Activated naive CD4-positive, alpha-beta T cell (primary cell): ENCODE data around the gene NFE2L3.
A peak's percentile ranks its signal among the peaks of the same experiment; 100 is the strongest.
"Not testable (repeated sequence)": the region's sequence is repeated elsewhere in the genome, so short reads cannot be mapped to it uniquely, and the experiment has no call there.

ENCODE experiments used
- DNase-seq, 4 experiments: peaks; one replicate each; lab custom pipeline; 2025; lab: John Stamatoyannopoulos, UW

NFE2L3 gene, protein sequence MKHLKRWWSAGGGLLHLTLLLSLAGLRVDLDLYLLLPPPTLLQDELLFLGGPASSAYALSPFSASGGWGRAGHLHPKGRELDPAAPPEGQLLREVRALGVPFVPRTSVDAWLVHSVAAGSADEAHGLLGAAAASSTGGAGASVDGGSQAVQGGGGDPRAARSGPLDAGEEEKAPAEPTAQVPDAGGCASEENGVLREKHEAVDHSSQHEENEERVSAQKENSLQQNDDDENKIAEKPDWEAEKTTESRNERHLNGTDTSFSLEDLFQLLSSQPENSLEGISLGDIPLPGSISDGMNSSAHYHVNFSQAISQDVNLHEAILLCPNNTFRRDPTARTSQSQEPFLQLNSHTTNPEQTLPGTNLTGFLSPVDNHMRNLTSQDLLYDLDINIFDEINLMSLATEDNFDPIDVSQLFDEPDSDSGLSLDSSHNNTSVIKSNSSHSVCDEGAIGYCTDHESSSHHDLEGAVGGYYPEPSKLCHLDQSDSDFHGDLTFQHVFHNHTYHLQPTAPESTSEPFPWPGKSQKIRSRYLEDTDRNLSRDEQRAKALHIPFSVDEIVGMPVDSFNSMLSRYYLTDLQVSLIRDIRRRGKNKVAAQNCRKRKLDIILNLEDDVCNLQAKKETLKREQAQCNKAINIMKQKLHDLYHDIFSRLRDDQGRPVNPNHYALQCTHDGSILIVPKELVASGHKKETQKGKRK

DNA sequence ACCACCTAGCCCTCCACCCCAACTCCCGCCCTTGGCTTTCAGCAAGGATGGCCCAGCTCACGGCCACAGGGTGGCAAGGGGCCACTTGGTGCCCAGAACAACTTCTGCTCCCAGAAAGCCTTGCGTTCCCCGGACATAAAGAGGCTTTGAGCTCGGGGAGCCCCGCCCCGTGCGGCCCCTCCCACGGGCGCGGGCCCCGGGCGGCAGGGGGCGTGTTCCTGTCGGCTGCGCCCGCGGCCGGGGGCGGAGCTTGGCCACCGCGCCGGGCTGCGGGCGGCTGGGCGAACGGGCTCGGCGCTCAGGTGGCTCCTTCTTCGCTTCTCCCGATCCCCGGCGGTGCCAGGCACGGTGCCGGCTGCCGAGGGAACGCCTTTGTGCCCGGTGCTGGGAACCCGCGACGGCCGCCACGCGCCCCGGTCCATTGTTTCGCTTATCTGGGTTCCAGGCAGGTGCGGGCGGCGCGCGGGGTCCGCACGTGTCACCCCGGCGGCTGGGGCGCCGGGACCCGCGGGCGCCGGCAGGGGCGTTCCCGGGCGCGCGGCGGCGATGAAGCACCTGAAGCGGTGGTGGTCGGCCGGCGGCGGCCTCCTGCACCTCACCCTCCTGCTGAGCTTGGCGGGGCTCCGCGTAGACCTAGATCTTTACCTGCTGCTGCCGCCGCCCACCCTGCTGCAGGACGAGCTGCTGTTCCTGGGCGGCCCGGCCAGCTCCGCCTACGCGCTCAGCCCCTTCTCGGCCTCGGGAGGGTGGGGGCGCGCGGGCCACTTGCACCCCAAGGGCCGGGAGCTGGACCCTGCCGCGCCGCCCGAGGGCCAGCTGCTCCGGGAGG is at the start of gene NFE2L3:
TSS of gene NFE2L3 (plus strand) at position 246 of the 829 bp plus-strand sequence. CDS start at position 547, 301 bp downstream.
- DNase-seq = peak; percentile 30 to 78 (median 44)

DNA sequence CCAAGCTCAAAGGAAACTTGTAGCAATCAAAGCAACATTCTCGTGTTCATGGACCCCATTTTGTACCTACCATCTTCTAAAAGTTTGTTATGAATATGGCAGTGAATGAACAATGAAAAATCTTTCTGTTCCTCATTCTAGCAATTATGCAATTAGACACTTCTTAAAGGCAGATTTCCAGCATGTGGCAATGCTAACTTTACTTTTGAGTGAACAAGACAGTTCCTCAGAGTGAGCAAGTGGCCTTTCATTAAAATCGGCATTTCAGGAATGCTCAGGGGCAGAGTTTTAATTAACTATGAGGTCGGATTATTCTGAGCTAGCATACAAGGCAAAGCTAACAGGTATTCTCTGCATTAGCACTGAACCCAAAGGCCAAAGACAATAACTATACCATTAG is 48.4 kb upstream of the NFE2L3 start:
- no peak for DNase-seq

DNA sequence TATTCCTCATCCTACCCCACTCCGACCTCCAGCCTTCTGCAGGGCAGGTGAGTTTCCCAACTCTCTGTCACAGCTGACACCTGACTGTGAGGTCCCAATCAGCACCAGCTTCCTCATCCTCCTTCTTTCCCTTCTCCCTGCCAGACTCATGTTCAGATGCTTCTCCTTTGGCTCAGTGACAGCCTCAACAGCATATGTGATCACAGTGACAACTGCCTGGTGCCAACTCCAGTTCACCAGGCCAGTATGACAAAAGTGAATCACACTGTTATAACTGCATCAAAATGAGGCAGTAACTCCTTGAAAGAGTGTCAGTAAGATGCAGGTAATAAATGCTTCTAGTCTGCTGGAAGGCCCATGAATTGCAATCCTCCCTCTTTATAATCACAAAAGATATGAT is 46.8 kb upstream of the NFE2L3 start:
- no peak for DNase-seq

DNA sequence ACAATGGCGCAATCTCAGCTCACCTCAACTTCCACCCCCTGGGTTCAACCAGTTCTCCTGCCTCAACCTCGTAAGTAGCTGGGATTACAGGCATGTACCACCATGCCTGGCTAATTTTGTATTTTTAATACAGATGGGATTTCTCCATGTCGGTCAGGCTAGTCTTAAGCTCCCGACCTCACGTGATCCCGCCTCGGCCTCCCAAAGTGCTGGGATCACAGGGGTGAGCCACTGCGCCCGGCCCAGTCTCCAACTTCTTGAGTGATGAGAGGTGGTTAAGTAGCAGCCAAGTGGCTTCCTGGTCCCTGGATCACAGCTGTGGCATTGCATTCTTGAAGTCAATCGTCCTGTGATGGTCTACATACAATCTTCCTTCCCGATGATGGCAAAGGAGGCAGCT is 46.1 kb upstream of the NFE2L3 start:
- DNase-seq = no peak

DNA sequence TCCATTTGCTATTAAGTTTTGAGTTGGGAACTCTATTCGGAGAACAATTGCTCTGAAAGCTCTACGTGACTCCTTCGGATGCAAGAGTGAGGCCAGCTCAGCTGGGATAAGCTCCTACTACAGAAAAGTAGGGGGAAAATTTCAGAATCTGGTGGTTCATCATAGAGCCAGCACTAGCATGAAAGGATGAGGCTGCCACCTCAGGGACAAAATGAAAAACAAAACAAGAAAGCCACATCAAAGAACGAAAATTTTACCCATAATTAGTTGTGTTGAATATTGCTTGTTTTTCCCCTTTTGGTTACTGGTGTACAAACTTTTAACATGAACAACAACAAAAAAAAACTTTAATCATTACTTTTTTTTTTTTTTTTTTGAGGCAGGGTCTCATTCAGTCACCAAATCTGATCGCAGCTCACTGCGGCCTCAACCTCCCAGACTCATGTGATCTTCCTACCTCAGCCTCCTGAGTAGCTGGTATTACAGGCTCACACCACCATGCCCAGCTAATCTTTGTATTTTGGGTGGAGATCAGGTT is 39.7 kb upstream of the NFE2L3 start:
- DNase-seq = no peak

DNA sequence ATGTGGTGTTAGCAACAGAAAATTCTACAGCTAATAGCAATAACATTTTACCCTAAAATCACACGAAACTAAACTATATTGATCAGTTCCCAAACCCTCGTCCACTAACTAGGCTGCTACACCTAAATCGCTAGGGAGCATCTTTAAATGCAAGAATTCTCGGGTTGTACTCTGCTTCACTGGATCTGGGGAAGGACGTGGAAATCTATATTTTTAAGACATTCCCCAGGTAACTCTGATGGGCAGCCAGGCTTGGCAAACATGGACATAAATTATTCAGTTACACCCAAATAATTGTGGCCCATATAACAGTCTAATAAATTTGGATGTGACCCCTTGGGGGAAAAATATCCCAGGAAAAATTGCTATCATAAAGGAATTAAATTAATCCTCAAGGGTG is 36.3 kb upstream of the NFE2L3 start:
- no peak for DNase-seq

DNA sequence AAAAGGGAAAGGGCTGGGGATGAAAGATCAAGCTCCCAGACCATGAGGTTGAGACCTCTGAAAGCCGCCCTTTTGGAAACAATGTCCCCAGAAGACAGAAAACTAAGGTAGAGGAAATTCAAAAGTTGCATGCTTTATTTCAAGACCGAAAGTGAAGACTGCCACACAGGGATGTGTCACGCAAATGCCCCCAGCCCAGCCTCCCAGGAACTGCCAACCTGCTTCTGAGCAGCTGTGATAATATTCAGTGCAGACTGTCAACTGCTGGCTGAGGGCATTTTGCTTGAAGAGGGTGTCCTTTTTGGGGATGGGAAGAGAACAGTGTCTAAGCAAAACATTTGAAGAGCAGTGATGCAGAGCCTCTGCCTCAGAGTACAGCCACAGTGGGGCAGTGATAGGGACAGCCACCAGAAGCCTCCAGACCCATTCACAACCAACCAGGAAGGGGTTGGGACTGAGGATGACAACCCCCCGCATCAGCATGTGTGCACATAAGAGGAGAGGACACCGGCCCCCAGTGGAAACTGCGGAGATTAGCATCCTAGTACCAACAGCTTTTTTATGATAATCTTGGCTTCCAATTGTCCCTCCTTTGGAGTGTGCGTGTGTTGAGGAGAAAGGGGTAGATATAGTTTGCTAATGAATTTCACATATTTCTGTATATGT is 34.7 kb upstream of the NFE2L3 start:
- DNase-seq = no peak

DNA sequence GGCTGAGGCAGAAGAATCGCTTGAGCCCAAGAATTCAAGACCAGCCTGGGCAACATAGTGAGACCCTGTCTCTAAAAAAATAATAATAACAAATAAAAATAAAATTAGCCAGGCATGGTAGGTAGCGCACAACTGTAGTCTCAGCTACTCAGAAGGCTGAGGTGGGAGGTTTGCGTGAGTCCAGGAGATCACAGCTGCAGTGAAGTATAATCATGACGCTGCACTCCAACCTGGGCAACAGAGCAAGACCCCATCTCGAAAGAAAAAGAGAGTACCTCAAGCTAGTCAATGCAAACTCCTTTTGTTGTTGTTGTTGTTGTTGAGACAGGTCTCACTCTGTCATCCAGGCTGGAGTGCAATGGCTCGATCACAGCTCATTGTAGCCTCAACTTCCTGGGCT is 34.0 kb upstream of the NFE2L3 start:
- DNase-seq = no peak

DNA sequence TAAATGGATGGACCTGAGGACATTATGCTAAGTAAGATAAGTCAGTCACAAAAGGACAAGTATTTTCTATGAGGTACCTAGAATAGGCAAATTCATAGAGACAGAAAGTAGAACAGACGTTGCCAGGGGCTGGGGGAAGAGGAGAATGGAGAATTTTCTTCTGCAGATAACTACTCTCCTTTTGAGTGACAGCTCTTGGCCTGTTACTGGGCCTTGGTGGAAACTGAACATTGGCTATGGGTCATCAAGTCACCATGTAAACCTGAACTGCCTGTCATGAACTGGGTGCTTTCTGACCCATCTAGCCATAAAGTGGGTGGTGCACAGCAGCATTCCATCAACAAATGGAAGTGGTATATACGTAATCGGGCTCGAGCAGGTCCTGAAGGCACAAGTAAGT is 29.3 kb upstream of the NFE2L3 start:
- no peak for DNase-seq

DNA sequence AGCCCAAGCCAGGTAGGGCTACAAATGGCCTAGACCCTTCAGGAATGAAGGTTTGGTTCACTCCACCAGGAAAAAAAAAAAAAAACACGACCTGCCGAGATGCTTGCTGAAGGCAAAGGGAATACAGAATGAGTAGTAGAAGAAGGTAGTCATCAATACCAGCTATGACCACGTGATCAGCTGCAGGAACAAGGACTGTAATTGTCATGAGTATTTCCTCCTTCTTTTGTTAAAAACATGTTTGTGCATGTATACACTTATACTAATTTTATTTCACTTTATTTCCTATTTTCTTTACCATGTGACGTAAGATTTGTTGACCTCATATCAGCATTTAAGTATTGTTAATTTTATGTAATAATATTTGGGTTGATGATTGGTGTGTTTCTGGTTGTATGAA is 27.2 kb upstream of the NFE2L3 start:
- not testable (repeated sequence) for DNase-seq

DNA sequence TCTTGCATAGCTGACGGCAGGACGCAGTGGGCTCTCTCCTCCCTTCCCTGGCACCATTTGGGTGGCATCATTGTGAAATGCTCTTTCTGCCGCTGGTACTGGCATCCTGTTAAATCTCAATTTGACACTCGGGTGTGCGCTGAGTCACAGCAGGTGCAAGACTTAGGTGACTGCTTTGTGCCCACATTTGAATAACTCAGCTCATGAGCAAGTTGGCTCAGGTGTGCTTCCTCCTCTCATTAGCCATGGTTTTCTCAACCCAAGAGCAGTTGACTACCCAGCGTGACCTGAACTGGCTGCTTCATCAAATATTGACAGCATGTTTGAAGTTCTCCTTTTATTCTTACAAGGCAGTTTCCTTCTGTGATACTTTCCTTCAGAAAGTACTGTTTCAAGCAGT is 24.6 kb upstream of the NFE2L3 start:
- no peak for DNase-seq

DNA sequence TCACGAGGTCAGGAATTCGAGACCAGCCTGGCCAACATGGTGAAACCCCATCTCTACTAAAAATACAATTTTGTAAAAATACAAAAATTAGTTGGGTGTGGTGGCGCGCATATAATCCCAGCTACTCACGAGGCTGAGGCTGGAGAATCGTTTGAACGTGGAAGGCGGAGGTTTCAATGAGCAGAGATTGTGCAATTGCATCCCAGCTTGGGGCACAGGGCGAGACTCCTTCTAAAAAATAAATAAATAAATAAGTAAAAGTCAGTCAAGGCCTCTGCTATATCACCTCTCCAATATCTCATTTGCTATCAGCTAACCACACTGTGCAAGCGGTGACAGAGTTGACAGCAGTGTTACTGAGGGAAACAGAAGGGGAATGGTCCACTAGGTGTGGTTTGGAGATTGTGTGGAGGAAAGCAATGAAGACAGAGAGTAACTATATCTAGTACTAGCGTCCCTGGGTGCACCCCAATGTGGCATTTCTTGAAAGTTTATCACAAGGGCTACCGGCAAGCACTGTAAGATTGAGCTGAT is 20.9 kb upstream of the NFE2L3 start:
- DNase-seq = no peak

DNA sequence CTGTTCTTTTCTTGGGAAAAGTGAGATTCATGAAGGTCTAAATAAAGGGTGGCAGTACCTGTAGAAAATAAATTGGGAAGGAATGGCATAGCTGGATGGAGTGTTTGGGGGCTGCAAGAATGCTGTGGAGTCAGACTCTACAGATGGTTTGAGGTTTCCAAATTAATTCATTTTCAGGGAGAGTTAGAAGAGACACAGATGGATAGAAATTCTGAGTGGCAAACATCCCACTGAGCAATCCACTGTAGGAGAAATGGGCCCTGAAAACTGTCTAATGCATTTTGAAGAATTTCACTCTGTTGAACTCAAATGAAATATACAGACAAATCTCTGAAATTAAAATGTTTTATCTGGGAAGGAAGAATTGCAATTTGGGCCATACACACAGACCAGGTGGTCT is 16.9 kb upstream of the NFE2L3 start:
- DNase-seq = no peak

DNA sequence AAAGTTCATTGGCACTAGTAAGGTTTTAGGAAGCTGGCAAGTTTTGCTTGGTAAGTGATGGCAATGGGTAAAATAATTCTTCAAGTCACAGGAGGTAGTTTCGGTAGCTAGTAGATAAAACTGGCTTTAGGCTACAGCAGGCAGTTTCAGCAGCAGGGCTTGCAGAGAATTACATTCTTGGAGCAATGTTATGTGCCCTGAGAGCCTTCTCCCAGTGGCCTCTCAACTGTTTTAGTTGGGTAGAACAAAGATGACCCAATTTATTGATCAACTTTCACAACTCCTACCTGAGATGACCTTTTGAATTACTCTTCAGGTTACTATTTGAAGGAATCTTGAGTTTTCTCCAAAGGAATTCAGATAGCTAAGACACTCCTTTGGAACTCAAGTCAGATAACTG is 16.4 kb upstream of the NFE2L3 start:
- DNase-seq = no peak

DNA sequence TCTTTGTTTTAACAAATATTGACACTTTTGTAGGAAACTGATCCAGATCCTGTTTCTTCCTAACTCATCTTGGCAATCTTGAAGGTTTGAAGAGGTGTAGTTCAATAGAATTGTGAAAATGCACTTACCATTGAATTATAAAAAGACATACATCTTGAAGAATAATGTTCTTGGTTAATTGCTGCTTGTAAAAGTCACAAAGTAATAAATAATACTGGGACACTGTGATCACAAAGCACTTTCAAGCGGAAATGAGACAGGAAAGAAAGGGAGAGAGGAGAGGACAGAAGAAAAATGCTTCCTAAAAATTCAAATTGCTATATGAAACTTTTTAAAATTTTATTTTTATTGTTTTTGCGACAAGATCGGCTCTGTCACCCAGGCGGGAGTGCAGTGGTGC is 15.2 kb upstream of the NFE2L3 start:
- DNase-seq = no peak

DNA sequence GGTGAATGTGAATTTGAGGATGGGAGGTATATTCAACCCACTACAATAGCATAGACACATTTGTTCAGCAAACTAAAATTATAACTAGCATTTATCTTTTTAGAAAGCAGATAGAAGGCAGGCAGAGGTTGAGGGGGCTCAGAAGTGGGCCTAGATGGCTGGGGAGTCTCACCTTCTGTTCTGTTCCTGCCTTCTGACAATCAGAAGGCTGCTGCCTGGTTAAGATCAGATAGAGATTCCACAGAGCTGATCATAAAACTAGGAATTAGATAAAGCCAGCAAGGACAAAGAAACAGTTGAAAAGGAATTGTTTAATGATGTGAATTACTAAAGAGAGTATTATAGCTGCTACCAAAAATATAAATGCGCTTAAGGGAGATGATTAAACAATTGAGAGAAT is 11.6 kb upstream of the NFE2L3 start:
- no peak for DNase-seq

DNA sequence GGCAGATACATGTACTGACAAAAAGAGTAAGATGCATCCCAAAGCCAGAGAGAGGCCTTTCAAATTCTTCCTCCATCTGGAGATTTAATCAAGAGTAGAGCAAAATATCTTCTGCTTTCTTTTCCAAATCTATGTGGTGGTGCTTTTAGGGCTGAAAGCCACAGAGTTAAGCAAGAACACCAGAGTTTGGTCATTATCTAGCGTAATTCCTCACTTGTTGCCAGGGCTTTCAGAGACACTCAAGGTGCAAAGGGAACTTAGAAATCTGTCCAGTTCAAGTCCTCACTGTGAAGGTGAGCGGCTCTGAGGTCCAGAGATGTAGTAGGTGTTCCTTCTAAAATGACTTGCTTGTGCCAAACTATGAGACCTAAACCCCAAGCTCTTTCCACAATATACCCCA is 10.9 kb upstream of the NFE2L3 start:
- DNase-seq = no peak

DNA sequence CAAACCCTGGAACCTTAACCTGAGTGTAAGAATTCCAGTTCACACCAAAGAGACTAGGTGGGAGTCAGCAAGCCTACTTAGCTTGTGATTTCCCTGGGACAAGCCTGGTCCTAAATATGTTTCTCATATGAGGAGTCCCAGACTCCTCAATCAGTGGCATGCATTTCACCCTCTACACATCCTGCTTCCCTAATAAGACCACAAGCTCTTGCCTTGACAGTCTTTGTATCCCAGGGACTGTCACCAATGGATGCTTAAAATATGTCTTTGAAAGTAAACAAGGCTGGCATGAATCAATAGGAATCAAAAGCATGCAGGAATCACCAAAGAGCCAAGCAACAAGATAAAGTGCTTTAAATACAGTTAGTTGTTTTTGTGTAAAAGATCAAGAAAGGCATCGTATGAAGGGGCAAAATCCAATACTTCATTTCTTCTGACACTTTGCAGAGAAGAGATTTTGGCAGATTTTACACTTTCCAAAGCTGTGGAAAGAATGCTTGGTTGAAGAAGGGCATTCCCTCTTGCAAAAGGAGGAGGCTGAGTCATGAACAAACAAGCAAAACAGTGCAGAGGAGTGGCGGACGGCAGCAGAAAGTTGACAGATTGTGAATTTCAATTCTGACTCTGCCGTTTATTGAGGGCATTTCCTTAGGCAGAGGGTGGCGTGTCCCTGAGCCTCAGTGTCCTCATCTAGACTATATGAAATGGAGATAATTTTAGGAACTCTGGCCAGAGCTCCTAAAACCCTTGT is 8.5 kb upstream of the NFE2L3 start:
- no peak for DNase-seq

DNA sequence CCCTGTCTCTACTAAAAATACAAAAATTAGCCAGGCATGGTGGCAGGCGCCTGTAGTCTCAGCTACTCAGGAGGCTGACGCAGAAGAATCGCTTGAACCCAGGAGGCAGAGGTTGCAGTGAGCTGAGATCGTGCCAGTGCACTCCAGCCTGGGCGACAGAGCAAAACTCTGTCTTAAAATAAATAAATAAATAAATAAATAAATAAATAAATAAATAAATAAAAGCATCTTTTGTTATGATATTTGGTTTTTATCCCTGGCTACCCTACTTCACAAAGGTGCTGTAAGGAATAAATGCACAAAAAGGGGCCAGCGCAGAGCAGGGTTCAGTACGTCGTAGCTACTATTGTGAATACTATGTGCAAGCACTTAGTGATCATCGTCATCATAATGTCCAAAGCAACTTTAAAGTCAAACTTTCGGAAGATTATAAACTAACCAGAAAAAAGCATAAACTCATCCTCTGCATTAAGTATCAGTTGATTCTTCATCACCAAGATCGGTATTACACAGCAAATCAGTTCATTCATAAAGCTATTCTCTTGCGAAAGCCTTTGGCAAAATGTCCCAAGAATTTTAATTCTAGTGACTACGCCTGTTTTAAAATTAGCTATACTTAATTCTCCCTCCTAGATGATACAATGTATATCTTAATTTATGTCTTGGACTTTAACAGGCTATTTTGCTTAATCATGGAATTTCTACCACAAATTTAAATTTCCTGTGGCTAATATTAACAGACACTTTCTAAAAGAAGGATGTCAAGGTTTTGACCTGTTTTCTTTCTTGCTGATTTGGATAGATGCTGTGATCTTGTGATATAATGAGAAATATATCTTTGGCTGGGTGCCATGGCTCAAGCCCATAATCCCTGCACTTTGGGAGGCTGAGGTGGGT is 7.6 kb upstream of the NFE2L3 start:
- no peak for DNase-seq

DNA sequence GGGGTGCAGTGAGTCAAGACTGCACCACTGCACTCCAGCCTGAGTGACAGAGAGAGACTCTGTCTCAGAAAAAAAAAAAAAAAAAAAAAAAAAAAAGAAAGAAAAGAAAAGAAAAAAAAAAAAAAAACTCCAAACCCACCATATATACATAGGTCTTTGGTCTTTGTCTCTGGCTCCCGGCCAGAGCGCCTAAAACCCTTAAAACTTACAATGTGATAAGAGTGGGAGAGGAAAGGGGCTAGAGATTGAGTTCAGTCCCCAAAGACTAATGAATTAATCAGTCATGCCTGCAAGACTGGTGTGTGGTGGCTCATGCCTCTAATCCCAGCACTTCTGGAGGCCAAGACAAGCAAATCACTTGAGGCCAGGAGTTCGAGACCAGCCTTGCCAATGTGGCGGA is 6.8 kb upstream of the NFE2L3 start:
- no peak for DNase-seq
